HG03039 (cell line): Measurements from ENCODE around the gene ZNF414.
"Not testable (repeated sequence)": the region's sequence is repeated elsewhere in the genome, so short reads cannot be mapped to it uniquely, and the experiment has no call there.

Source experiments
- ATAC-seq: cut with Tn5 transposase; IDR thresholded peaks from one replicate; pipeline ENCODE4 v1.9.1; 2021; ENCODE audit warnings: mild to moderate bottlenecking, moderate library complexity; ENCODE audit not compliant: unreplicated experiment

The ZNF414 gene

GRCh38 chr19:8518536-8518935, 4.6 kb upstream of the ZNF414 start:
- ATAC-seq: no peak

GRCh38 chr19:8517551-8518442, 3.8 kb upstream of the ZNF414 start:
- no peak for ATAC-seq

- ATAC-seq: no peak
Observed at GRCh38 chr19:8515317-8515716, 1.4 kb upstream of the ZNF414 start.

- not testable (repeated sequence) for ATAC-seq
Observed at GRCh38 chr19:8514505-8515009, 590 bp upstream of the ZNF414 start.

- no peak for ATAC-seq
Observed at GRCh38 chr19:8513036-8513686, 806 bp downstream of the ZNF414 start.

GRCh38 chr19:8512115-8512967, 1.6 kb downstream of the ZNF414 start:
- no peak for ATAC-seq

GRCh38 chr19:8511573-8512101, 2.3 kb downstream of the ZNF414 start:
- no peak for ATAC-seq

- no peak for ATAC-seq
Observed at GRCh38 chr19:8510589-8511115, 3.3 kb downstream of the ZNF414 start.

GRCh38 chr19:8506402-8506957, 7.5 kb downstream of the ZNF414 start:
- ATAC-seq: no peak

GRCh38 chr19:8505680-8506401, 8.1 kb downstream of the ZNF414 start:
- ATAC-seq: no peak

- no peak for ATAC-seq
Observed at GRCh38 chr19:8504919-8505318, 9.0 kb downstream of the ZNF414 start.

- no peak for ATAC-seq
Observed at GRCh38 chr19:8504171-8504570, 9.8 kb downstream of the ZNF414 start.

GRCh38 chr19:8503510-8503909, 10.5 kb downstream of the ZNF414 start:
- no peak for ATAC-seq

- ATAC-seq: no peak
Observed at GRCh38 chr19:8501981-8502380, 12.0 kb downstream of the ZNF414 start.

GRCh38 chr19:8501516-8501915, 12.5 kb downstream of the ZNF414 start:
- no peak for ATAC-seq

GRCh38 chr19:8500158-8500557, 13.8 kb downstream of the ZNF414 start:
- no peak for ATAC-seq

GRCh38 chr19:8499048-8499833, 14.7 kb downstream of the ZNF414 start:
- ATAC-seq: no peak

GRCh38 chr19:8498295-8498694, 15.7 kb downstream of the ZNF414 start:
- ATAC-seq: no peak

GRCh38 chr19:8494158-8494557, 19.8 kb downstream of the ZNF414 start:
- ATAC-seq: no peak
